ENCODE data around the gene GAPVD1.
"Not testable (repeated sequence)": the region's sequence is repeated elsewhere in the genome, so short reads cannot be mapped to it uniquely, and the experiment has no call there.

GAPVD1 gene

GRCh38 chr9:125304273-125304672 lies 42.6 kb downstream of the GAPVD1 start:
- DNase-seq (ENCODE audit: low read depth in 2 of 2), result no peak

- DNase-seq (ENCODE audit: low read depth in 2 of 2), result no peak
Measured at GRCh38 chr9:125312411-125312810, 50.8 kb downstream of the GAPVD1 start.

- DNase-seq (ENCODE audit: low read depth in 2 of 2), result not testable (repeated sequence)
Measured at GRCh38 chr9:125316359-125316758, 54.7 kb downstream of the GAPVD1 start.

GRCh38 chr9:125317704-125318103 lies 56.1 kb downstream of the GAPVD1 start:
- DNase-seq (ENCODE audit: low read depth in 2 of 2), result no peak

GRCh38 chr9:125321496-125321895 lies 59.9 kb downstream of the GAPVD1 start:
- no peak for DNase-seq (ENCODE audit: low read depth in 2 of 2)

GRCh38 chr9:125323615-125324014 lies 62.0 kb downstream of the GAPVD1 start:
- DNase-seq (ENCODE audit: low read depth in 2 of 2), result no peak

- DNase-seq (ENCODE audit: low read depth in 2 of 2), result no peak
Measured at GRCh38 chr9:125325826-125326225, 64.2 kb downstream of the GAPVD1 start.

- no peak for DNase-seq (ENCODE audit: low read depth in 2 of 2)
Measured at GRCh38 chr9:125329978-125330377, 68.4 kb downstream of the GAPVD1 start.

GRCh38 chr9:125330587-125330986 lies 69.0 kb downstream of the GAPVD1 start:
- no peak for DNase-seq (ENCODE audit: low read depth in 2 of 2)

GRCh38 chr9:125332527-125332926 lies 70.9 kb downstream of the GAPVD1 start:
- peak; percentile 18 to 29 for DNase-seq (ENCODE audit: low read depth in 2 of 2)

GRCh38 chr9:125337236-125337635 lies 75.6 kb downstream of the GAPVD1 start:
- no peak for DNase-seq (ENCODE audit: low read depth in 2 of 2)

GRCh38 chr9:125338929-125339328 lies 77.3 kb downstream of the GAPVD1 start:
- DNase-seq (ENCODE audit: low read depth in 2 of 2), result no peak

- no peak for DNase-seq (ENCODE audit: low read depth in 2 of 2)
Measured at GRCh38 chr9:125341566-125341965, 79.9 kb downstream of the GAPVD1 start.

- DNase-seq (ENCODE audit: low read depth in 2 of 2), result no peak
Measured at GRCh38 chr9:125343518-125344275, 82.1 kb downstream of the GAPVD1 start.

GRCh38 chr9:125346080-125346732 lies 84.6 kb downstream of the GAPVD1 start:
- DNase-seq (ENCODE audit: low read depth in 2 of 2), result no peak

- no peak for DNase-seq (ENCODE audit: low read depth in 2 of 2)
Measured at GRCh38 chr9:125355601-125356000, 94.0 kb downstream of the GAPVD1 start.

- no peak for DNase-seq (ENCODE audit: low read depth in 2 of 2)
Measured at GRCh38 chr9:125356032-125356431, 94.4 kb downstream of the GAPVD1 start.

GRCh38 chr9:125359011-125359410 lies 97.4 kb downstream of the GAPVD1 start:
- DNase-seq (ENCODE audit: low read depth in 2 of 2), result no peak

GRCh38 chr9:125360601-125361000 lies 99.0 kb downstream of the GAPVD1 start:
- DNase-seq (ENCODE audit: low read depth in 2 of 2), result no peak

GRCh38 chr9:125361837-125362531 lies 100.4 kb downstream of the GAPVD1 start:
- no peak for DNase-seq (ENCODE audit: low read depth in 2 of 2)

- DNase-seq (ENCODE audit: low read depth in 2 of 2), result no peak
Measured at GRCh38 chr9:125366676-125367075, 105.0 kb downstream of the GAPVD1 start.

GRCh38 chr9:125370786-125371185 lies 109.2 kb downstream of the GAPVD1 start:
- no peak for DNase-seq (ENCODE audit: low read depth in 2 of 2)

Data from stimulated activated CD8-positive, alpha-beta memory T cell treated with anti-CD3 and anti-CD28 coated beads, Interleukin-15, amount 100 ng/mL, for 48 hours (primary cell).